ENCODE results near the gene PTPRH. TPM values are rescaled to one million over a fixed set of nuclear protein-coding genes. Genes with fewer than 3 reads are reported as not detected.

Gene PTPRH, protein sequence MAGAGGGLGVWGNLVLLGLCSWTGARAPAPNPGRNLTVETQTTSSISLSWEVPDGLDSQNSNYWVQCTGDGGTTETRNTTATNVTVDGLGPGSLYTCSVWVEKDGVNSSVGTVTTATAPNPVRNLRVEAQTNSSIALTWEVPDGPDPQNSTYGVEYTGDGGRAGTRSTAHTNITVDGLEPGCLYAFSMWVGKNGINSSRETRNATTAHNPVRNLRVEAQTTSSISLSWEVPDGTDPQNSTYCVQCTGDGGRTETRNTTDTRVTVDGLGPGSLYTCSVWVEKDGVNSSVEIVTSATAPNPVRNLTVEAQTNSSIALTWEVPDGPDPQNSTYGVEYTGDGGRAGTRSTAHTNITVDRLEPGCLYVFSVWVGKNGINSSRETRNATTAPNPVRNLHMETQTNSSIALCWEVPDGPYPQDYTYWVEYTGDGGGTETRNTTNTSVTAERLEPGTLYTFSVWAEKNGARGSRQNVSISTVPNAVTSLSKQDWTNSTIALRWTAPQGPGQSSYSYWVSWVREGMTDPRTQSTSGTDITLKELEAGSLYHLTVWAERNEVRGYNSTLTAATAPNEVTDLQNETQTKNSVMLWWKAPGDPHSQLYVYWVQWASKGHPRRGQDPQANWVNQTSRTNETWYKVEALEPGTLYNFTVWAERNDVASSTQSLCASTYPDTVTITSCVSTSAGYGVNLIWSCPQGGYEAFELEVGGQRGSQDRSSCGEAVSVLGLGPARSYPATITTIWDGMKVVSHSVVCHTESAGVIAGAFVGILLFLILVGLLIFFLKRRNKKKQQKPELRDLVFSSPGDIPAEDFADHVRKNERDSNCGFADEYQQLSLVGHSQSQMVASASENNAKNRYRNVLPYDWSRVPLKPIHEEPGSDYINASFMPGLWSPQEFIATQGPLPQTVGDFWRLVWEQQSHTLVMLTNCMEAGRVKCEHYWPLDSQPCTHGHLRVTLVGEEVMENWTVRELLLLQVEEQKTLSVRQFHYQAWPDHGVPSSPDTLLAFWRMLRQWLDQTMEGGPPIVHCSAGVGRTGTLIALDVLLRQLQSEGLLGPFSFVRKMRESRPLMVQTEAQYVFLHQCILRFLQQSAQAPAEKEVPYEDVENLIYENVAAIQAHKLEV
- 0.08 and 0.57 TPM in 2 replicates for total RNA-seq

DNA sequence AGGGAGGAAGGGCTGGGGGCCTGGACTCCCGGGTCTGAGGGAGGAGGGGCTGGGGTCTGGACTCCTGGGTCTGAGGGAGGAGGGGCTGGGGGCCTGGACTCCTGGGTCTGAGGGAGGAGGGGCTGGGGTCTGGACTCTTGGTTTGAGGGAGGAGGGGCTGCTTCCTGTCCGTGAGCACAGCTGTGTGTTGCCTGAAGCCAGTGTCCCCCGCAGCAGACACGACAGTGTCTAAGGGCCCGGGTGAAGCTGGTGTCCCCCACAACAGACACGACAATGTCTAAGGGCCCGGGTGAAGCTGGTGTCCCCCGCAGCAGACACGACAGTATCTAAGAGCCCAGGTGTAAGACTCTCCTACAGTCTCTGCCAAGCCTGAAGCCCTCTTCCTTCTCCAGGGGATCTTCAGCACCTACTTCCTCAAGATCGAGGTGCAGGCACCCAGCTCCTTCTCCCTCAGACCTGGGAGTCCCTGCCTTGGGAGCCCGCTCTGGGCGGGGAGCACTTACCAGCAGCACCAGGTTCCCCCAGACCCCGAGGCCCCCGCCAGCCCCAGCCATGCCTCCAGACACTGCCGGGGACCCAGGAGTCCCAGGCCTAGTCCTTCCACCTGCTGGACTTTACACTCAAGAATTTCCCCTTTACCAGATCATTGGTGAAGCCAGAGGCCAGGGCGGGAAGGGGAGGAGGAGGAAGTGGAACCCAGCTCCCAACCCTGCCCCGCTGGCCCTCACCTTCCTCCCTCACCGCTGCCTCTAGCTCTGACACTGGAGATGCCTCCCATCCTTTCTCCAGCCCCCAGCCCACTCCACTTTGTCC lies at the start of gene PTPRH:
TSS of gene PTPRH (minus strand) at position 622 of the 813 bp plus-strand sequence. CDS start at position 554, 68 bp downstream.

DNA sequence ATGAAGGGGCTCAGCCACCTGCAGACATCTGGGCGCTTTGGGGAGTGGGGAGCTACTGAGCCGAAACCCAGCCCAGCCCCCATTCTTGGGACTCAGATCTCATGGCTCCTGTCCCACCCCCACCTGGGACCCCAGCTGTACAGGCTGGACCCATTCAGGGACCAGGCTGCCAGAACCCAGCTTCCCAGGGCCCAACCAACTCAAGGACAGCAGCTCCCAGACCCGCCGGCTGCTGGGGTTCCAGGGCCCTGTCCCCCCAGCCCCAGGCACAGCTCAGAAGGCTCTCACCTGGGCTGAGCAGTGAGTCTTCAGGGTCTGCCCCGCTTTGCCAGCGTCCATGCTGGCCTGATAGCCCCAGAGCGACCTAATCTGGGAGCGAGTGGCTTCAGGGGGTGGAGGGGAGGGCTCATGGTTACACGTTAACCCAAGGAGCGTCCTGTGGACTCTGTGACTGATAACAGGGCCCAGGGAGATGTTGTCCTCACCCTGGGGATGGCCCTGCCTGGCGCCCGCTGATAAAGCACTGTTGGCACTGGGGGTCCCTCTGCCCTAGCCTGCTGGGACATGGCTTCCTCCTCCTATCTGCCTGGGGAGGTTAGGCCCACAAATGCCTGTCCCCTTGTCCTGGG lies 19.2 kb upstream of the PTPRH start, which contains the start of gene TMEM86B:
TSS of gene TMEM86B (minus strand) at position 361 of the 629 bp plus-strand sequence. CDS start at position 339, 22 bp downstream.

GRCh38 chr19:55179606-55180484 lies 29.5 kb downstream of the PTPRH start, which contains the start of gene SYT5:
TSS of gene SYT5 (minus strand) at chr19:55180289. CDS start at chr19:55179041, 1,248 bp downstream.

GRCh38 chr19:55166530-55167268 lies 42.6 kb downstream of the PTPRH start, which contains the start of gene DNAAF3:
TSS of gene DNAAF3 (minus strand) at chr19:55166613. CDS start at chr19:55166413, 200 bp downstream.

GRCh38 chr19:55157064-55157908 lies 52.0 kb downstream of the PTPRH start, which contains the start of gene TNNI3:
TSS of gene TNNI3 (minus strand) at chr19:55157732. CDS start at chr19:55157589, 143 bp downstream.

GRCh38 chr19:55149078-55150003 lies 60.0 kb downstream of the PTPRH start, which contains the start of gene TNNT1:
TSS of gene TNNT1 (minus strand) at chr19:55149206. CDS start at chr19:55147157, 2,049 bp downstream.

Other genes starting within 250 kb of the PTPRH start
- gene NLRP2, start 243.1 kb downstream of the PTPRH start, total RNA-seq, result 35.5 and 39.8 TPM in 2 replicates
- gene GP6, start 171.2 kb downstream of the PTPRH start, total RNA-seq, result not detected in 2 replicates
- gene RDH13, start 146.4 kb downstream of the PTPRH start, total RNA-seq, result 9.1 and 24.5 TPM in 2 replicates
- gene EPS8L1, start 133.6 kb downstream of the PTPRH start, total RNA-seq, result 28.7 and 45.1 TPM in 2 replicates
- gene PPP1R12C, start 91.9 kb downstream of the PTPRH start, total RNA-seq, result 26.6 and 38.4 TPM in 2 replicates
- 44.4 and 145 TPM in 2 replicates for gene TNNT1, start 60.3 kb downstream of the PTPRH start, total RNA-seq
- 2.6 and 4.0 TPM in 2 replicates for gene TNNI3, start 51.8 kb downstream of the PTPRH start, total RNA-seq
- 0.23 and 1.3 TPM in 2 replicates for gene DNAAF3, start 42.9 kb downstream of the PTPRH start, total RNA-seq
- gene SYT5, start 29.2 kb downstream of the PTPRH start, total RNA-seq, result 0.04 and 2.2 TPM in 2 replicates
- 0.95 and 1.6 TPM in 2 replicates for gene TMEM86B, start 19.3 kb upstream of the PTPRH start, total RNA-seq
- 33.8 and 38.8 TPM in 2 replicates for gene PPP6R1, start 49.5 kb upstream of the PTPRH start, total RNA-seq
- gene HSPBP1, start 70.6 kb upstream of the PTPRH start, total RNA-seq, result 41.6 and 79.3 TPM in 2 replicates
- gene BRSK1, start 74.5 kb upstream of the PTPRH start, total RNA-seq, result 1.7 and 2.3 TPM in 2 replicates
- not detected in 2 replicates for gene TMEM150B, start 115.8 kb upstream of the PTPRH start, total RNA-seq
- gene KMT5C, start 130.4 kb upstream of the PTPRH start, total RNA-seq, result 6.9 and 11.9 TPM in 2 replicates
- 0.42 and 0.55 TPM in 2 replicates for gene COX6B2, start 145.2 kb upstream of the PTPRH start, total RNA-seq
- gene GARIN5B, start 153.8 kb upstream of the PTPRH start, total RNA-seq, result not detected in 2 replicates
- 2.9 and 7.0 TPM in 2 replicates for gene IL11, start 161.0 kb upstream of the PTPRH start, total RNA-seq
- gene TMEM190, start 167.3 kb upstream of the PTPRH start, total RNA-seq, result not detected in 2 replicates
- gene TMEM238, start 174.8 kb upstream of the PTPRH start, total RNA-seq, result 11.9 and 16.4 TPM in 2 replicates
- gene RPL28, start 176.4 kb upstream of the PTPRH start, total RNA-seq, result 297 and 300 TPM in 2 replicates
- 107 and 271 TPM in 2 replicates for gene UBE2S, start 198.3 kb upstream of the PTPRH start, total RNA-seq
- not detected in 2 replicates for gene SHISA7, start 233.8 kb upstream of the PTPRH start, total RNA-seq

Measured in hair follicular keratinocyte (primary cell).